DND-41 (cell line): Measurements from ENCODE around the gene IRS2.
A peak's percentile ranks its signal among the peaks of the same experiment; 100 is the strongest.
"Not testable (repeated sequence)": the region's sequence is repeated elsewhere in the genome, so short reads cannot be mapped to it uniquely, and the experiment has no call there.

Source experiments
- ATAC-seq: fragments of 200-7000 bp; cut with Tn5 transposase; 3 replicates; pipeline ENCODE4 v1.9.1; 2021; ENCODE audit warnings: low read depth; ENCODE audit not compliant: insufficient read depth
- DNase-seq: peaks from one replicate; pipeline ENCODE4 v3.0.0-alpha.2; 2020
- H2AFZ ChIP-seq: 2 replicates; pipeline ENCODE4 v1.6.0; 2012; ENCODE audit warnings: low read depth, low read length
- H3K27ac ChIP-seq: 2 replicates; pipeline ENCODE4 v1.5.1; 2012; ENCODE audit warnings: low read length, inconsistent platforms
- H3K27me3 ChIP-seq: fragments of 200-600 bp; sonication (generic); 2 replicates; pipeline ENCODE4 v1.6.0; 2012; ENCODE audit warnings: low read length, mild to moderate bottlenecking, inconsistent platforms; ENCODE audit not compliant: insufficient read depth, poor library complexity
- H3K36me3 ChIP-seq: 2 replicates; pipeline ENCODE4 v1.5.1; 2012; ENCODE audit warnings: low read length, inconsistent platforms; ENCODE audit not compliant: insufficient read depth
- H3K4me1 ChIP-seq: 2 replicates; pipeline ENCODE4 v1.5.1; 2012; ENCODE audit warnings: mild to moderate bottlenecking, low read length; ENCODE audit not compliant: insufficient read depth
- H3K4me2 ChIP-seq: 2 replicates; pipeline ENCODE4 v1.6.0; 2012; ENCODE audit warnings: mild to moderate bottlenecking, moderate library complexity, low read length, inconsistent platforms; ENCODE audit not compliant: insufficient read depth
- H3K4me3 ChIP-seq, 2 experiments: fragments of 200-600 bp in 1 of 2; shearing (Covaris generic) in 1 of 2; 2 replicates each; pipeline ENCODE4 v1.5.1; 2012 to 2016; ENCODE audit warnings: inconsistent platforms in 2 of 2, low read length in 2 of 2, mild to moderate bottlenecking in 2 of 2, low read depth in 1 of 2, moderate library complexity in 1 of 2
- H3K79me2 ChIP-seq: 2 replicates; pipeline ENCODE4 v1.6.0; 2012; ENCODE audit warnings: low read length, inconsistent platforms; ENCODE audit not compliant: insufficient read depth
- H3K9ac ChIP-seq: 2 replicates; pipeline ENCODE4 v1.6.0; 2012; ENCODE audit warnings: low read depth, mild to moderate bottlenecking, inconsistent platforms, low read length, moderate library complexity
- H3K9me3 ChIP-seq: 2 replicates; pipeline ENCODE4 v1.5.1; 2012; ENCODE audit warnings: low read length, moderate library complexity, mild to moderate bottlenecking, inconsistent platforms; ENCODE audit not compliant: insufficient read depth, severe bottlenecking
- H4K20me1 ChIP-seq: 2 replicates; pipeline ENCODE4 v1.6.0; 2012; ENCODE audit warnings: low read length; ENCODE audit not compliant: insufficient read depth
- CTCF ChIP-seq: IDR thresholded peaks from 2 replicates; pipeline ENCODE4 v1.5.1; 2012; ENCODE audit warnings: borderline replicate concordance, low read length, moderate library complexity, mild to moderate bottlenecking; ENCODE audit not compliant: poor library complexity, severe bottlenecking; ENCODE audit errors: extremely low read depth
- EZH2 ChIP-seq: IDR thresholded peaks from 3 replicates; pipeline ENCODE4 v1.6.1; 2012; ENCODE audit warnings: borderline replicate concordance, low read depth, mild to moderate bottlenecking, moderate library complexity, low read length, inconsistent platforms; ENCODE audit not compliant: severe bottlenecking

Gene IRS2

DNA sequence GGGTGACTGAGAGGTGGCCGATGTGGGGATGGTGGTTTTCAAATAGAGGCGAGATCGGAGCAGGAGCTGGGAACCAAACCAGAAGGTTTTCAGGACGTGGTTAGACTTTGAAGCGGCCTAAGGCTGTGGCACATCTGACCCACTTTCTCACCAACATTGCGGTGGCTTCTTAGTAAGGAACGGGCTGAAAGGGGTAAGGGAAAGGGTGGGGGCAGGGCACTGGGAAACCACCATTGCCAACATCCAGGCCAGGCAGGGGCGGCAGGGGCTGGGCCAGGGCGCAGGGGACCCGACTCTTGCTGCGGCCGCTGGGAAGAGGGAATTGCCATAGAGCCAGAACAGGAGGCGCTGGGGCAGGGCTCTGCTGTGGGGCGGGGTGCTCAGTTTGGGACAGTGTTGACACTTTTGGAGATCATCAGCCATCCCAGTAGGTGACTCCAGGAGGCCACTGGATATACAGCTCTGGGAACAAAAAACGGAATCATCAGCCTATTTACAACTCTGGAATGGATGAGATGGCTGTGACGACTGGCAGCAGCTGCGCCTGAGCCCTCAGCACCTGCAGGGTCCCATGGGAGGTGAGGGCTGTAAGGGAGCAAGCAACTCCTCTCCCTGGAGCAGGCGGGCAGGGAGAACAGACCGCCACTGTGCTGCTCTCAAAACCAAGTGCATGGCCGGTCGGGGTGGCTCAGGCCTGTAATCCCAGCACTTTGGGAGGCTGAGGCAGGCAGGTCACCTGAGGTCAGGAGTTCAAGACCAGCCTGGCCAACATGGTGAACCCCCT lies 52.2 kb downstream of the IRS2 start:
- Histone ChIP-seq H3K4me2 (peak overlapping the region; percentile 28), H3K27me3 (no peaks in the 10 kb centered on the region), H3K27ac (peak overlapping the region; percentile 74), H2AFZ (no peak overlapping the region), H3K36me3 (peaks cover 5% of the 10 kb centered on the region; the same call in 1 of the 2 replicates), H4K20me1 (no peaks in the 10 kb centered on the region), H3K4me1 (peaks cover 56% of the 10 kb centered on the region), H3K9ac (peak overlapping the region; percentile 11; the same call in 1 of the 2 replicates), H3K9me3 (no peaks in the 10 kb centered on the region), H3K79me2 (peaks cover 27% of the 10 kb centered on the region), H3K4me3 (no peak overlapping the region)
- TF ChIP-seq CTCF (no peak), EZH2 (no peak)
- ATAC-seq (peak; percentile 61), DNase-seq (peak; percentile 91)

DNA sequence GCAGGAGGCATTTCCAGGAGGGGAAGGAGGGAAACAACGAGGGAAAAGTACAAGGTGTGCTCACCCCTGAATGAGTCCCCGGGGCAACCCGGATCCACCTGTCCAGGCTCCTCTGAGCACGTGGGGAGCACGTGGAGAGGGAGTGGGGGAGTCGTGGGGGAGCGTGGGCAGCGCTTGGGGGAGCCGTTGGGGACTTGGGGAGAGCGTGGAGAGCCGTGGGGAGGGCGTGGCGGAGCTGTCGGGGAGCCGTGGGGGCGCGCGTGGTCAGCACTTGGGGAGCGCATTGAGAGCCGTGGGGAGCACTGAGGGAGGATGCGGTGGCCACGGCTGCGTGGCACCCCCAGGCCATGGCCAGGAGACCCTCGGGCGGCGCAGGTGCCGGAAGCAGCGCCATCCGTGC lies 52.8 kb downstream of the IRS2 start:
- H3K9me3 ChIP-seq: no peaks in the 10 kb centered on the region
- H3K4me3 ChIP-seq: no peak overlapping the region; a peak in 1 of 4 replicates
- H3K79me2 ChIP-seq: peaks cover 33% of the 10 kb centered on the region
- H3K27ac ChIP-seq: peak overlapping the region; percentile 74
- peaks cover 7% of the 10 kb centered on the region; the same call in 1 of the 2 replicates for H3K36me3 ChIP-seq
- no peak for TF ChIP-seq CTCF
- no peak for TF ChIP-seq EZH2
- H3K9ac ChIP-seq: peak overlapping the region; percentile 11; the same call in 1 of the 2 replicates
- peaks cover 62% of the 10 kb centered on the region for H3K4me1 ChIP-seq
- DNase-seq (no peak), ATAC-seq (no peak)
- H4K20me1 ChIP-seq: no peaks in the 10 kb centered on the region
- peak overlapping the region; percentile 28; the same call in 1 of the 2 replicates for H3K4me2 ChIP-seq
- H2AFZ ChIP-seq: no peak overlapping the region
- H3K27me3 ChIP-seq: no peaks in the 10 kb centered on the region

DNA sequence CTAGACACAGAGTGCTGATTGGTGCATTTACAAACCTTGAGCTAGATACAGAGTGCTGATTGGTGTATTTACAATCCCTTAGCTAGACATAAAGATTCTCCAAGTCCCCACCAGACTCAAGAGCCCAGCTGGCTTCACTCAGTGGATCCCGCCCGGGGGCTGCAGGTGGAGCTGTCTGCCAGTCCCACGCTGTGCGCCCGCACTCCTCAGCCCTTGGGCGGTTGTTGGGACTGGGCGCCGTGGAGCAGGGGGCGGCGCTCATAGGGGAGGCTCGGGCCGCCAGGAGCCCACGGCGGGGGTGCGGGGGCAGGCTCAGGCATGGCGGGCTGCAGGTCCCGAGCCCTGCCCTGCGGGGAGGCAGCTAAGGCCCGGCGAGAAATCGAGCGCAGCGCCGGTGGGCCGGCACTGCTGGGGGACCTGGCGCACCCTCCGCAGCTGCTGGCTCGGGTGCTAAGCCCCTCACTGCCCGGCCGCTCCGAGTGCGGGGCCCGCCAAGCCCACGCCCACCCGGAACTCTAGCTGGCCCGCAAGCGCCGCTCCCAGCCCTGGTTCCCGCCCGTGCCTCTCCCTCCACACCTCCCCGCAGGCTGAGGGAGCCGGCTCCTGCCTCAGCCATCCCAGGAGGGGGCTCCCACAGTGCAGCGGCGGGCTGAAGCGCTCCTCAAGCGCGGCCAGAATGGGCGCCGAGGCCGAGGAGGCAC lies 53.8 kb downstream of the IRS2 start:
- Histone ChIP-seq H3K4me3 (0 out of 4 replicates have a peak overlapping the region, but pooled peaks of 1 of the 2 experiments have one; percentile 21), H3K79me2 (peaks cover 42% of the 10 kb centered on the region), H3K36me3 (peaks cover 15% of the 10 kb centered on the region), H3K27ac (peak overlapping the region; percentile 74), H3K4me1 (peaks cover 68% of the 10 kb centered on the region)
- H3K4me2 ChIP-seq, H4K20me1 ChIP-seq, H3K9ac ChIP-seq, ATAC-seq, DNase-seq, H2AFZ ChIP-seq, H3K27me3 ChIP-seq, H3K9me3 ChIP-seq: not testable (repeated sequence)
- TF ChIP-seq CTCF: peak; percentile 12
